ENCODE measurements around the gene OSBPL9.
"Not testable (repeated sequence)": the region's sequence is repeated elsewhere in the genome, so short reads cannot be mapped to it uniquely, and the experiment has no call there.

OSBPL9 gene

DNA sequence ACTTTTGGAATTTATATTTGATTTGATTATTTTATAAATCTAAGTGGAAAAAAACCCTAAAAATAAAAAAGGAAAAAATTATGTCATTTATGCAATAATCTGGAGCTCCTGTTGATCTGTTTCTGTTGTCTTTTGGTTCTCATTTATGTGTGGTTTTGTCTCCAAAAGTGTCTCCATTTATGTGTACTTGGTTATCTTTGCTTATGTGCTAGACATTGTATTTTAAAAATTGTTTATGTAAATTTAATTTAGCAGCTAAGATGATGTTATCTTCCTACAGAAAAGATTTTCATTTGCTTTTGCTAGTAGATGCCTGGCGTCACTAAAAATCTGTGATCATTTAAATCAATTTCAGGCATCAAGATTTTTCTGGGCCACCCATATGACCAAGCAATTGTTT lies 95.7 kb downstream of the OSBPL9 start:
- no peak for DNase-seq (ENCODE audit: low read depth)

DNA sequence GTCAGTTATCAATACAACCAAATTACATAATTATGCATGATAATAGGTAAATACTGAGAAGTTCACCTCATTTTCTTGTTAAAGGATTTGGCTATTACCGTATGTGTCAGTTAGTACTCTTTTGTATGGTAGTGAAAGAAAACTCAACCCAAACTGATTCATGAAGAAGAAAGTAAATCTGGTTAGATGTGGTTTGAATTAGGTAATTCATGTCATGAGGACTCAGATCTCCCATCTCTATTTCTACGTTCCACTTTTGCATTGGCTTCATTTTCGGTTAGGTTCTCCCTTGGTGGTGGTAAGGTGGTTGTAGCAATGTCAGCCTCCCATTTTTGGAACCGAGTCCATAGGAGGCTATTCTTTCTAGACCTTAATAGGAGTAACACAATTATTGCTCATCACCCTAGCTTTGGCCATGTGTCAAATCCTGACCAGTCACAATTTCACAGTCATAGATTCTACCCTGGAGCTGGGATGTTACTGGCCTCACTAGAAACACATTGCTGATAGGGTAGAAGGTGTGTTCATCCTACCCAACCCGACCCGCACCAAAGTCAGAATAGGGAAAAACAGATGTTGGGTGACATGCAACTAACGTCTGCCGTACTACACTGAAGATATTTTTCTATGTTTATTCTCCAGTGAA lies 97.6 kb downstream of the OSBPL9 start:
- no peak for DNase-seq (ENCODE audit: low read depth)

DNA sequence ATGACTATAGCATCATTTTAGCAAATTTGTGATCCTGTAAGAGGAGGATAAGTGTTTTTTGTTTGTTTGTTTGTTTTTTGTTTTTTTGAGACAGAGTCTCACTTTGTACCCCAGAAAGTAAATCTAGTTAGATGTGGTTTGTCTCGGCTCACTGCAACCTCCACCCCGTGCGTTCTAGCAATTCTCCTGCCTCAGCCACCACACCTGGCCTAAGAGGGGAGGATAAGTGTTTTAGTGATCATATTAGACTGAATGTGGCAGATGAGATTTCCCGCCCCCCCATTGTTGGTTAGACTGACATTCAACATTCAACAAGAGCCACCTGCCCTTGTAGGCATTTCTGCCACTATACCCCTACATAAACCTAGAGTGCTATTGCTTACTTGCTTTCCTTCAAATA lies 98.5 kb downstream of the OSBPL9 start:
- no peak for DNase-seq (ENCODE audit: low read depth)

DNA sequence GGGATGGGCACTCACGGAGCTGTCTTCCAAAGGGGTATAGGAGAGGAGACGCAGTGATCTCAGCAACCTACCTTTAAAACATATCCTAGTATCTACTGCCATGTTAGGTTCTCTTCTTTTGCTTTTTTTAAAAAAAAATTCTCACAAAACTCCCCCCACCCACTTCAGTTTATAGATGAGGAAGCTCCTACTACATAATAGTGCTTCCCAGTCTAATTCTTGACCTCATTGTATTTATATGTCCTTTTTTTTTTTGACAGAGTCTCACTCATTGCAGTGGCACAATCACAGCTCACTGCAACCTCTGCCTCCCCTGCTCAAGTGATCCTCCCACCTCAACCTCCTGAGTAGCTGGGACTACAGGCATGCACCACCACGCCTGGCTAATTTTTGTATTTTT lies 99.9 kb downstream of the OSBPL9 start:
- no peak for DNase-seq (ENCODE audit: low read depth)

GRCh38 chr1:51717842-51718241 lies 101.0 kb downstream of the OSBPL9 start:
- no peak for DNase-seq (ENCODE audit: low read depth)

DNA sequence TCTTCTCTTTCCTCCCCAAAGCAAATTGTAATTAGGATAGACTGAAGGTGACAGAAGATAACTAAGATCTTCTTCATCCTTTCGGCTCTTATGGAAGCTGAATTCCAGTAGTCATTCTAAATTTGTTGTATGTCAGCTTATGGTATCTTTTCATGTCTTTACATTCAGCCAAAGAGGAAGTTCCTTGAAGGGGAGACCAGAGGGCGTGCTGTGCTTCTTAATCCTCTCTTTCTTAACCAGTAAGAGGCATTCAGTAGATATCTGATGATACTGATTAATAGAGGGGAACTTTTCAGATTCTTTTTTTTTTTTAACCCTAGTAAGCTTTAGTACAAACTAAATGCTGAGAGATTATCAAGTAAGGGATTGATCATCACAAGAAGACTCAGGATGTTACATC lies 102.3 kb downstream of the OSBPL9 start:
- no peak for DNase-seq (ENCODE audit: low read depth)

DNA sequence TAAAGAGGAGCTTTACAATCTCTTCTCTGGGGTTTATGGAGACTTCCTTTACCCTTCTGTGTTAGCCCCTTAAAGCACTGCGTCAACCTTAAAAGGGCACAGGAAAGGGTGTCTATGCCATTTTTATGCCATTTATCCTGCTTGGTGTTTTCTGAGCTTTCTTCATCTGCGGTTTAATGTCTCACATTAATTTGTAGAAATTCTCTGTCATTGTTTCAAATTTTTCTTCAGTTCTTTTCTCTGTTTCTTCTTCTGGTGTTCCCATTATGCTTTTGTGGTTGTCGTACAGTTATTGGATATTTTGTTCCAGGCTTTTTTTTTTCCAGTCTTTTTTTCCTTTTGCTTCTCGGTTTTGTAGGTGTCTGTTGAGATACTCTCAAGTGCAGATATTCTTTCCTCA lies 107.9 kb downstream of the OSBPL9 start:
- no peak for DNase-seq (ENCODE audit: low read depth)

DNA sequence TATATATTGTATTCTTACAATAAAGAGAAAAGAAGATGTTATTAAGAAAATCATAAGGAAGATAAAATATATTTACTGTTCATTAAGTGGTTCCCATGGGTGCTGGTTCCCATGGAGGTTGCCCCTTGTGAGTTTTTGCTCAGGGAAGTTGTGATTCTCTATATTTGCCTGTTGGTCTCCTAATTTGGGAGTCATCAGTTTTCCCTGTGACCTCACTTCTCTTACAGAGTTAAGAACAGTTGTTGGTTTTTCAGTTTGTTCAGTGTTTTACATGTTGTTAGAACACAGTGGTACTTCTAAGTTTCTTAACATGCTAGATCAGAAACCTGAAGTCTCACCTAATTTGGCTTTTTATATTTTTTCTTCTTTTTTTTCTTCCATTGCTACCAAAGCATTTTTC lies 109.2 kb downstream of the OSBPL9 start:
- DNase-seq (ENCODE audit: low read depth) = no peak

- no peak for DNase-seq (ENCODE audit: low read depth)
These were observed 109.8 kb downstream of the OSBPL9 start for GRCh38 chr1:51726544-51727225.

DNA sequence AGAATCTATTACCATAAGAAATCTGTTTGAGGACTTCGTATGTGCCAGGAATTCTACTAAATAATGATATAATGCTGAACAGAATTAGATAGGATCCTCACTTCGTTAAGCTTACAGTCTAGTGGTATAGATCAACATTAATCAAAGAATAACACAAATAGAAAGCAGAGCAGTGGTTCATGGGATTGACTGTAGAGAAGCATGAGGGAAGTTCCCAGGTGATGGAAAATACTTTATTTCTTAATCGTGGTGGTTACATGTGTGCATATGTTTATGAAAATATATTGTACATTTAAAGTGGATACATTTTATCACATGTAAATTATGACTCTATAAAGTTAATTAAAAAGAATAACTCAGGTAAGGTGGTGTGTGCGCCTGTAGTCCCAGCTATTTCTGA lies 110.5 kb downstream of the OSBPL9 start:
- no peak for DNase-seq (ENCODE audit: low read depth)

DNA sequence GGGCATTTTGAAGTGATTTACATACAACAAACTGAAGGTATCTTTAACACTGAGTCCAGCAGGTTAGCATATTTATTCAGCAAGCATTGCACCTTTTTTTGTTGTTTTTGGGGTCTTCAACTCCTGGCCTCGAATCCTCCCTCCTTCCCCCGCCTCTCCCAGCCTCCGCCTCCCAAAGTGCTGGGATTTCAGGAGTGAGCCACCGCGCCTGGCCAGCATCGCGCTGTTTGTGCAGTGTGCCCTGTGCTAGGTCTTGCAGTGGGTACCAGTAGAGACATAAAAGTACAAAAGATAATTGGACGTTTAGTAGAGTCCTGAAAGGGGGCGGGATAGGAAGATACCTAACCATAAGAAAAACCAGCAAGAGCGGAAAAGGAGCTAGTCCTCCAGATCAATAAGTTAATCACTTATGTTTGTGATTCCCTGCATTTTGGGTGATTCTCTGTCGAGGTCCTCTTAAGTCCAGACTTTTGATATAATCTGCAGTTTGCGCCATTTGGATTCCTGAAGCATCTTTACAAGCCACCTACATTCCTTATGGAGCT lies 111.8 kb downstream of the OSBPL9 start:
- DNase-seq (ENCODE audit: low read depth) = no peak

DNA sequence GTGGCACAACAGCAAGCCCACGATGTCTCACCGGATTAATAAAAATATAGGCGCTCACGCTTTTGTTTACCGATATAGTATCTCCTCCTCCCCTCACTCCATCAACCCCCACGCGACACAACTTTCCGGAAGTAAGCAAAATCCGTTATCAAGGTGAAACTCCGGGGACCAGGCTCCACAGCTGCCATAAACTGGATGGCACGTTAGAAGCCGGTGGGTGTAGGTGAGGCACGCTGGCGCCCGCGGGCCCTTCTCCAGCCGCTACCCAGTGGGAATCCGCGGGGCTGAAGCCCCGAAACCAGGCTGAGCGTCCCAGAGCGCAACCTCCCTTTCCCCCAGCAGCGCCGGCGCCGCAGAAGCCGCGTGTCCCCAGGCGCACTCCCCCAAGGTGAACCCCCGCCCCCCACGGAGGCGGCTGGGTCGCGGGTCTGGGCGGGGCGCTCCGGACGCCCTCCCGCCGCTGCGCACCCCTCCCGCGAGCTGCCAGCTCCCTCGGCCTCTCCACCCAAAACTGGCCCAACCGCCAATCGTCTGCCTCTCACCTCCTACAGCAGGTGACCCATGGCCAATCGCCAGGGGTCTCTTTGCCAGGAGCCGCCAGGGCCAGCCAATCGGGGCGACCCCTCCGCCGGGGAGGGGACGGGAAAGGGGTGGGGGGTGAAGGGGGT lies 112.4 kb downstream of the OSBPL9 start:
- peak; percentile 53 for DNase-seq (ENCODE audit: low read depth)

- no peak for DNase-seq (ENCODE audit: low read depth)
These were observed 113.0 kb downstream of the OSBPL9 start for GRCh38 chr1:51729824-51730301.

DNA sequence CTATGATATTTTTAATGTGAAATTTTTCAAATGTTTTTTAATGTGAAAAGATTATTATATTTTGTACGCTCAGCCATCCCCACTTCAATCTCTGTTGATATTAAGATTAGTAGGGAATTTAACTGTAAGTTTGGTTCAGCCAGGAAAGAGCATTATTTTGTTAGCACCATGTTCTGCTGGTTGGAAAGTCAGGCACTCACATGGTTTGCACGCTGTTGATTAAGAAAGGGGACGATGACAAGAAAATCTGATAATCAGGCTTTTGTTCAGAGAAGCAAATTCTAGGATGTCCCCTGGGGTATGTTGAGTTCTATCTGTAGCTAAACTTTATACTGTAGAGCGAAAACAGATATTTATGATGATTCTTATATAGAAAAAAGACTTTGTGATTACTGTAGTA lies 115.1 kb downstream of the OSBPL9 start:
- DNase-seq (ENCODE audit: low read depth) = no peak

- DNase-seq (ENCODE audit: low read depth) = no peak
These were observed 116.0 kb downstream of the OSBPL9 start for GRCh38 chr1:51732701-51733425.

GRCh38 chr1:51733426-51733774 lies 116.5 kb downstream of the OSBPL9 start:
- DNase-seq (ENCODE audit: low read depth) = not testable (repeated sequence)

GRCh38 chr1:51733793-51734522 lies 117.1 kb downstream of the OSBPL9 start:
- DNase-seq (ENCODE audit: low read depth) = no peak

GRCh38 chr1:51734896-51735745 lies 118.2 kb downstream of the OSBPL9 start:
- no peak for DNase-seq (ENCODE audit: low read depth)

GRCh38 chr1:51735746-51736254 lies 118.9 kb downstream of the OSBPL9 start:
- DNase-seq (ENCODE audit: low read depth) = no peak

- DNase-seq (ENCODE audit: low read depth) = peak; percentile 47
These were observed 119.8 kb downstream of the OSBPL9 start for GRCh38 chr1:51736702-51737101.

- DNase-seq (ENCODE audit: low read depth) = no peak
These were observed 121.8 kb downstream of the OSBPL9 start for GRCh38 chr1:51738681-51739080.

All from fibroblast of the conjunctiva (primary cell).